ENCODE results near the gene ELF4.
"Not testable (repeated sequence)": the region's sequence is repeated elsewhere in the genome, so short reads cannot be mapped to it uniquely, and the experiment has no call there.

Gene ELF4

DNA sequence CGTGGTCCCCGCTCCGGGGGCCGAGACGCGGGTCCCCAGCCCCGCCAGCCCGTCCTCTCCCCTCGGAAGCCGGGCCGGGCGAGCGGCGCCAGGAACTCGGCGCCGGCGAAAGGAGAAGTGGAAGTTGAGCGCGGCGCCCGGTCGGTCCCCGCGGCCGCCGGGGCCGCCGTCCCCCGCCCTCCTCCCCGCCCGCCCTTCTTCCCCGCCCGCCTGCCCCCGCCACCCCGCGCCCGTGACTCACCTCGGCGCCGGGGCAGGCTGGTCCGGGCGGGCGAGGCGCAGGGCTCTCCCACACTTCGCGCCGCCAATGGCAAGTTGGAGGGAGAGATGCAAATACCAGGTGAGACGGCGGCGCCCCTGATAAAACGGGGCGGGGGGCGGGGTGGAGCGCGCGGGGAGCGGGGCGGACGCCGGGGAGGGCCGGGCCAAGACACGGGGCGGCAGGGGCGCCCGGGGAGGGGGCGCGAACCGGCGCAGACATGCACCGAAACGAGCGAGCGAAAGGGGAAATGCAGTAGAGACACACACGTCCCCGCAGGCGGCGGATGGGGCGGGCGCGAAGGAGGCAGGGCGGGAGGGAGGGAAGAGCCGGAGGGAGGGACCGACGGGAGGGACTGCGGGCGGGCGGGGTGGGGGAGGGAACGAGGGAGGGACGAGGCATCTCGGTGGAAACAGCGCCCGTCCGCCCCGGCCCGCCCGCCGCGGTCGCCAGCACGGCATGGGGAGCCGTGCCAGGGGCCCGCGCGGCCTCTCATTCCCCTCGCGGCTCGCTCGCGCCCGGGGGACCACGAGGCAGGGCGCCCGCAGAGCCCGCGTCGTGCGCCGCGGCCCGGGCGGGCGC is at the start of gene ELF4:
TSS of gene ELF4 (minus strand) at position 119 of the 841 bp plus-strand sequence. CDS start 29,167 bp downstream, outside the sequence.
- DNase-seq: peak; percentile 18

DNA sequence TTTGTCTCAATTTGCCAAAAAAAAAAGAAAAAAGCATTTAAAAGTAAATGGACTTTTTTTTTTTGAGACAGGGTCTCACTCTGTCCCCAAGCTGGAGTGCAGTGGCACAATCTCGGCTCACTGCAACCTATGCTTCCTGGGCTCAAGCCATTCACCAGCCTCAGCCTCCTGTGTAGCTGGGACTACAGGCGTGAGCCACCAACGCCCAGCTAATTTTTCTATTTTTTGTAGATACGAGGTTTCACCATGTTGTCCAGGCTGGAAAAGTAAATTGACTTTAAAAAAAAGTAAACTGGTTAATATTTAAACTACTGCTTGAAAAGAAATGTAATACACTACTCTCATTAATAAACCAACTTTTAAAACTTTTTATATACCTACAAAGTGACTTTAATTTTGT is 49.5 kb upstream of the ELF4 start:
- DNase-seq: no peak

DNA sequence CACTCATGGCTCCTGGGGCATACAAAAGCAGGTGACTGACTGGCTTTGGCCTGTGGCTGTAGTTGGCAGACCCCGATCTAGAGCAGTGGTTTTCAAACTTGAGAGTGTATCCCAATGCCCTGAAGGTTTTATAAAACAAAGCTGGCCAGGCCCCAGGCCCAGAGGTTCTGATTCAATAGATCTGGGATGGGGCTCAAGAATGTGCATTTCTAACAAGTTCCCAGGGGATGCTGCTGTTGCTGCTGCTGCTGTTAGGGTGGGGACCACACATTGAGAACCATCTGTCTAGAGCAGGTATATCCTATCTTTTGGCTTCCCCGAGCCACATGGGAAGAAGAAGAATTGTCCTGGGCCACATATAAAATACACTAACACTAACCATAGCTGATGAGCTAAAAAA is 48.0 kb upstream of the ELF4 start:
- DNase-seq: no peak

DNA sequence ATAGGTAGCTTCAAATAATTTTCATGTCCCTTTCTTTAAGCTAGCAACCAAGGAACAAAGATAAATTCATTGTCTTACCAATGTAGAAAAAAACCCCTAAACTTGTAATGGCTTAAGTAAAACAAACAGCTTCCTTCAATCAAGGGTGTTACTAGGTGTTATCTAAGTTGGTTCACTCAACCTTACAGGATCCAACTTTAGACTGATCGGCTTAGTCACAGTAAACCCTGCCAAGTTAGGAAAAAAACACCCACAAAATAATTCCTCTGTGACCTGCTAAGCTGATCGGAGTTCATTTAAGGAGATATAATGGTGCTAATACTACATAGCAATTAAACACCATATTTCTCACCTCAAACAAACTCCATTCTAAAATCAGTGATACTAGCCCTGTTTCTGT is 45.3 kb upstream of the ELF4 start:
- no peak for DNase-seq

DNA sequence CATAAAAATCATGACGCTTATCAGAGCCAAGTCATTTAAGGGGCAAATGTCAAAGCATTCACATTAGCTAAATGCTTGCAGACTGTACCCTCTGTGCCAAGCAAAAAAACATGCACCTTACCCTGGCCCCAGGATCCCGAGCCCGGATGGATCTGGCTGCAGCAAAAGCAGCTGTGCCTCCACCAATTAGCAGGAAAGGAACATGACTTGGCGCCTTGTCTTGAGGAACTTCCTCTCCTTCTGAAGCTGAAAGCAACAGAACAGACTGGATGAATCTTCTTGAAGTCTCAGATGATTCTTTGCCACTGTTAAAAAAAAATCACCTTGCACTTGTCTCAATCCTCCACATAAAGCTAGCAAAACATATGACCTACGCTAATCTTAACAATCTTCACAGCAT is 37.3 kb upstream of the ELF4 start:
- DNase-seq: no peak

DNA sequence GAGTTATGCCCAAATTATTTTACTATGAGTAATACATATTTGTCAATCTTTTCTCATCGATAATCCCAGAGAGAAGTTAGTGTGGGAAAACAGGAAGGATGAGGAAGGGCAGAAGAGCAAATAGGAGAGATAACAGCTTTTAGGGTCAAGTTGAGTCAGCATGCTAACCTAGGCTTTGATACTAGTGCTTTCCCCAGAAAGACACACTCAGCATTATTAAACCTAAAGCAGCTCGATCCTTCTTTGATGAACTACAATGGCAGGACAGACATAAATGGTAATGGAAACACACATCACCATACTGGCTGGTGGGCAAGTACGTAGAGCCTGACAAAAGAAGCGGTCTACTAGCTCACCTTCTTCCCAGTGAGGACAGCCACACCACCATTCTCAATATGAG is 34.8 kb upstream of the ELF4 start:
- DNase-seq: no peak

DNA sequence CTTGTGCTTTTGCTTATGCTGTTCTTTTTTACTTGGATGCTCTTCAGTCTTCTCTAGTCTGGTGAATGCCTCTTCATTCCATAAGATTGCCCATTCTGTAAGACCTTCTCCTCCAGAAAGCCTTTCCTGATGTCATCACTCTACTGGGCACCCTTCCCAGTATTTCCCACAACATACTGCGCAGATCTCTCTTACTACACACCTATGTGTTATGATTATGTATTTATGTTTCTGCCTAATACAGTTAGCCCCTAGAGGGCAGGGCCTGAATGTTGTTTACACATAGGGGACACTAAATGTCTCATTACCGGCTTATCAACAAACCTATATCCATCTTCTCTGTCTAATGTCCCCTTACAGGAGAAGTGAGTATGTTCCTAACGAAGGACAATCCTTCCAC is 34.2 kb upstream of the ELF4 start:
- no peak for DNase-seq

DNA sequence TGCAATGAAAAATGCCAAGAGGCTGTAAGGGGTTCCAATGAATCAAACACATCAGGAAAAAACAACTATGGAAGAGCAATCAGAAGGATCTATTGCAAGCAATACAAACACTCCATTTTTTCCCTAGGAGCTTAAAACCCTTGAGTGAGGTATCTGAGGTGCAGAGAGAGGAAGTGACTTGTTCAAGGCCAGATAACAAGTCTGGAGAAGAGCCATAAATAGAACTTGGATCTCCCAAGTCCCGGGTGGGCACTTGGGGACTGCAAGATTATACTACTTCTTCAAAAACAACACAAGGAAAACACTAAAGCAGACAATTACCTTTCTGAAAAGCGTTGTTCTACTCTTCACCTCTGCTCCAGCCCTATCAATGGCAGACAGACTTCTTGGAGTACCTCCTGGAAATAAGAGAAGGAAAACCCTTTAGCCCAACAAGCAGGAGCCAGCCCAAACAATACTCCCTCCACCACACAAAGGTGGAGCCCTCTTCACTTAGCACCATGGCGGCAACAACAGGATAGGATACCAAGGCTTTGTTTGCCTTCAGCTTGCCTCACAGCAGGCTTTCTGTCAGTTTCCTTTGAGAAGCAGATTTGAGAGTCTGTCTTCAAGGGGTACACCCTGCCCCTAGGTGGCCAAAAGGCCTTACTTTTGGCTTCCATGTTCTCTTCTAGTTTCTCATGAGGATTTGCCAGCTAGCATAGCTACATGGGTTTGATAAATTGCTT is 29.3 kb upstream of the ELF4 start:
- DNase-seq: no peak

DNA sequence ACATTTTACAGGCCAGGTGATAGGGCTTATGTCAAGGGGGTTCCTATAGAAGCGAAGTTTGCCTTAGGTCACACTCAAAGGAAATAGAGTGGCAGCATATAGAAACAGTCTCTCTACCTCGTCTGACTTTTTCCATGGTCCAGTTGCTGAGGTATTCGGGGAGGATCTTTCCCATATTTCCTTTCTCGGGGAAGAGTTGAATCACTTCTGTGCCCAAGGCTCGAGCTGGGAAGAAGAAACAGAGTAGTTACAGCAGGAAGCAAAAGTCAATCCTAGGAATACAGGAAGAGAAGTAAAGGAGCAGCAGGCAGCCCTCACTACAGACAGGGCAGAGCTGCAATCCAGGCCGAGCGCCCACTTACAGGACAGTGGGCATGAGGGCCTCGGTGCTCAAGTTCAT is 26.7 kb upstream of the ELF4 start:
- DNase-seq: no peak

DNA sequence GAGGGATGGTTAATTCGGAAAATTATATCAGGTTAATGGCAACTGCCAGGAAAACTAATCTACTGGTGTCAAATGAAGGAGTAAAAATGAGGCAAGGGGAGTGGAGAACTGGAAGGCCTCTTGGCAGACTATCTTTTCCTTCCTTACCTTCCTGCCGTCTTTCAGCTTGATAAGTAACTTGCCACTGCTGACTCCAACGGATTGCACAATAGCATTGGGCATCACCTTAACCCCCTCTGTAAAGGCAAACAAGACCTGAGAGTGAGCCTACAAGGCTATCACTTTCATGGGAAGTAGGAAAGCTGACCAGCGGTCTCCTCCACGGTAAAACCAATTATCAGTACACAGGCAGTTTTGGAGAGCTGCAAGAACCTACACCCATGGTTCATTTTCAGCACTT is 26.2 kb upstream of the ELF4 start:
- DNase-seq: no peak

DNA sequence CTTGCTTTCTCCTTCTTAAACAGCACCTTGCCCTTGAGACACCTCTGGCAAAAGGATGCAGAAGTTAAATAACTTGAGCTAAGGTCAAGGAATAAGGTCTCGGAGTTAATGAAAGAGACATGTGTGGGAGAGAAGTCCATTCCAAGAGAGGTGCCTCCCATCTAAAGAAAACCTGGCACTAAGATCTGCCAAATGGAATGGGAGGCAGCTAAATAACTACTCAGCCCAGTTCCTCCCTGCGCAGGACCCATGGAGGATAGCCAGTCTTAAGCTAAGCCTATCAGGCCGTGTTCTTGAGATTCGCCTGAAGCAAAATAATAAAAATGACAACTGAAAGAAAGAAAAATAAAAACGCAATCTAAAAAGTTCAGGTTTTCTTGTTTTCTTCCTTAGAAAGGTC is 20.7 kb upstream of the ELF4 start:
- no peak for DNase-seq

DNA sequence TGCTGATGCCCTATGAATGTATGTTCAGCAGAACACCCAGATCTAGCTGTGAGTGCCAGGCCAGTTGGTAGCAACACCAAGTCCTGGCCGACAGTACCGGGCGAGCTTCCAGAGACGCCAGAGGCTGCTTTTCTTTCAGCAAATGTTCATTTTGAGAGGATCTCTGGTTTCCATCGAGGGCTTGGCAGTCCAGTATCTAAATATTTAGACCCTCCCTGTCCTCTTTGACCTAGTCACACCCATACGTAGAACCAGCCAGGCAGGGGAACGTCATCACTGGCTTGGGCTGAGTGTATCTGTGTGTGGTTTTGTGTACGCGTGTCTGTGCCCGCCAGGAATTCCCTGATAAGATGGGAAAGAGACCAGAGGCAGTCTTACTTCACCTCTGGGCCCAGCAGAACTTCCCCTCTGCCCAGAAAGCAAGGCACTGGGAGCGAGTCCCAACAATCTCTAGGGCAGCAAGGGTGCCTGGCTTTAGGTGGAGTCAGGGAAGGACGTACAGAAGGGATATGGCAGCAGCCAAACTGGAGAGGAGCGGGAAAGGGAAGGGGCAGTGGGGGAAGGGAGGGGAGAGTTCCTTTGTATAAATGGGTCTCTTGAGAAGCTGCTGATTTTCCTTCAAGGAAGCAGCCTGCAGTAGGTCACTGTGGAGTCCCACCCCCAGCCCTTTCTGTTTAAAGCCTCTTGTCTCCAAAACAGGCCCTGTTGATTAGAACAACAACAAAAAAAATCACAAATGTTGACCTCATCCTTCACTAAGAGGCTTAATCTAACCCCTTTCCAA is 15.0 kb upstream of the ELF4 start:
- DNase-seq: no peak

DNA sequence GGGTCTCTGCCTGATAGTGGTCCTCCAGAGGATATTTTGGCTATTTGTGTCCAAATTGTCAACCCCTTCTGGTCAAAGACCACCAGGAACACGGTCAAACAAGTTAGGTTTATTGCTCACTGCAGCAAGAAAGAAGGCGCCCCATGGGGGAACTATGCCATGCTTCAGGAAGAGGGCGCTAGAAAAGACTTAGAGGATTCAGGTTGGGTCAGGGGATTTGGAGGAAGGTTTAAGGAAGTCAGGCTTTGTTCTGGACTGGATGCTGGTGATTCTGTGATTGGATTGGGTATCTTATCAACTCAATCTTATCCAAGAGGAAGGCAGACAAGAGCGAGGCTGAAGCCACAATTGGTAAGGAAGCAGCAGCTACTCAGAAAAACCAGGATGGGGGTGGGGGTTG is 14.3 kb upstream of the ELF4 start:
- no peak for DNase-seq

DNA sequence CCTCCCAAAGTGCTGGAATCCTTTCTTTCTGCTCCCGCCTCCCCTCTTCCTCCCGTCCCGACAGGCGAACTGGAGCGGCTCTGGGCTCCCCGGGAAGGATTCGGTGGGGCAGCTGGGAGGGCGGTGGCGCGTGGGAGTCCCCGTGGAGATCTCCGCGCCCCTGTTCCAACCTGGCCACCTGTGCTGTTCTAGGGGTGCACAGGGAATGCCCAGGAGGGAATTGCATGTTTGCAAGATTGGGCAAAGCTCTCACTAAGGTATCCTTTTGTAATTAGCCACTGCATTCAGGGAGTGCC is 11.2 kb upstream of the ELF4 start:
- DNase-seq: no peak

DNA sequence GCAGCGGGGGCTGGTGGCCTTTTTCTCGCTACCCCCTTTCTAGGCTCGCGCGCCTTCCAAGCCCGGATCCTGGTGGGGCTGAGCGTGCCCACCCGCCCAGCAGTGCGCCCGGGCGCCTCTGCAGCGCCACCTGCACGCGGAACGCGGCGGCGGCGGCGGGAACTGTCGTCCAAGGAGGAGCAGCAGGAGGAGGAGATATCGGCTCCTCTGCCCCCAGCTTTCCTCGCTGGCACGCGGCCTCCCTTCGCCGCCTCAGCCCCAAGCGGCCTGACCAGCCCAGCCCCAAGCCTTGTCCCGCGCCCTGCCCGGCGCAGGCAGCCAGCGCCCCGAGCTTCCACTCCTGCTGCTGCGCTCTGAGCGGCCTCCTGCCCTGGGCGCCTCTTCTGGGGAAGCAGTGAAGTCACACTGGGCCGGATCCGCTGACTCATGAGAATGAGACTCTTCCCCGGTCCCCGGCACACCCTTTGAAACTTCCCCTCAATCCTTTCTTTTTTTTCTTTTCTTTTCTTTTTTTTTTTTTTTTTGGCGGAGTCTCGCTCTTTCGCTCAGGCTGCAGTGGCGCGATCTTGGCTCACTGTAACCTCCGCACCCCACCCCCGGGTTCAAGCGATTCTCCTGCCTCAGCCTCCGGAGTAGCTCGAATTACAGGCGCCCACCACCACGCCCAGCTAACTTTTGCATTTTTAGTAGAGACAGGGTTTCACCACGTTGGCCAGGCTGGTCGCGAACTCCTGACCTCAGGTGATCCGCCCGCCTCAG is 10.6 kb upstream of the ELF4 start:
- DNase-seq: no peak

DNA sequence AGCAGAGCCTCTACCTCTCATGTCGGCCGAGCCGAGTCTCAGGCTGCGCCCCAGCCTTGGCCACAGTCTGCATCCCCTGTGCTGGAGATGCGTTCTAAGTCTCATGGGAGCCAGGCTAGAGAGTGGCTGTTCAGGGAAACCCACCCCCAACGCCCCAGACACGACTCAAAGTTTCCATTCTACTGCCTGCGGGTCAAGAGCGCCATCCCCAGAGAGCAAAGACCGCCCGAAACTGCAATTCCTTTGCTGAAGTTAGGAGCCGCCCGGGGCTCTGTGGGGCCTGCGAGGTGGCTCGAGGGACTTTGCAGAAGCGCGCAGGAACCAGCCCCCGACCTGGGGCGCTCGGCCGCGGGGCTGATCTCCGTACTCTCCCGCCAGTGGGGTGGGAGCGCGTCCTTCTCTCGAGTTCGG is 10.0 kb upstream of the ELF4 start:
- no peak for DNase-seq

DNA sequence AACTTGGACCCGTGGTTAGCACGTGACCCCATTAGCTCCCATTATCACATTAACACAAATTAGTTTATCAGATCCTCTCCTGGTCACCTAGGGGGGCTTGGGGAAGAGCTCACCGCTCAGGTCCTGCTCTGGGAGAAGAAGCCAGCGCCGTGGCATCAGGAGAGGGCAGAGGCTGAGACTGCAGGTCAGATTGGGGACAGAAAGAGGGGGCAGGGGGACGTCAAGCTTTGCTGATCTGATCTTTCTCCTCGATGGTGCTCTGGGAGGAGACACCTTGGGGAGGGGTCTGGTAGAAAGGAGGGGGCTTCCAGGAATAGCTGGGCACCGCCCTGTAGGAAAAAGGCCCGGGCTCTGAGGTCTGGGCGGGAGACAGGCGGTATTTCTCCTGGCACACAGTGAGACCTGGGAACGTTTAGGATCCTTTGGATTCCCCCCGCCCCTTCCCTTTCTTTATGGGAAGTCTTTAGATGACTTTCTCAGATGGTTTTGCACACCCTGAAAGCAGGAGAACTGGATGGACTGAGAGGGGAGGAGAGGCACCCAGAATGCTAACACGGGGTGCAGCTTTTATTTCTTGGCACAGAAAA is 9.1 kb upstream of the ELF4 start:
- no peak for DNase-seq

DNA sequence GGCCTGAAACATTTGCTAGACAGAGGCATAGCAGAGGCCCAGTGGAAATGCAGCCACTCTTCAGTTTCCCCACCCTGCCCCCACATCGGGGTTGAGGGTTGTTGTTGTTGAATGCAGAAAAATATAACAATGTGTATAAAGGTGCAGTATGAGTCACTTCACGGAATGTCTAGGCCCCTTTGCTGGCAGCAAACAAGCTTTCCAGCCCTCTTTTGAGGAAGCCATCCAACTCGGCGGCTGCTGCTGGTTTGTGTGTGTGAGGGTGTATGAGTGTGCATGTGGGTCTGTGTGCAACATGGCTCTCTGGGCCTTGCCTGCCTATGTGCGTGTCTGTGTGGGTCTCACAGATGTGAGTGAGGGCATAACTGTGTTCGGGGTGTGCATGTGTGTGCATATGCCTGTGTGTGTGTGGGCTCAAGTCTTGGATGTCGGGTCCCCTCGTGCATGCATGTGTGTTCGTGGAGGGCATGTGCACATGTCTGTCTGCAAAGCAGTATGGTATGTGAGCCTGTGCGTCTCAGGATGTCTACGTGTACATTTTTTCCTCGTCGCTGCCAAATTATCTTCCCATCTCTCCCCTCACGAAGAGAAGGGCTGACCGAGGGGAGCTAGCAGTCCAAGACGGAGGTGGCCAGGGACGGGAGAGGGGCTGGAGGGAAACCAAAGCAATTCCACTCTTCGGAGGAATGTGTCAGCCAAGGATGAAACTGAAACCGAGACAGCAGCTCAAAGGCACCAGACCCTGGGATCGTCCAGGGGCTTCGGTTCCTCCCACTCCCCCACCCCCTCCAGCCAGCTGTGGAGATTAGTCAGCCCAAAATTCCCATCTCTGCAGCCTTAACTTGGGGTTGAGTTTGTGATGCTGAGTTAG is 8.4 kb upstream of the ELF4 start:
- DNase-seq: no peak

DNA sequence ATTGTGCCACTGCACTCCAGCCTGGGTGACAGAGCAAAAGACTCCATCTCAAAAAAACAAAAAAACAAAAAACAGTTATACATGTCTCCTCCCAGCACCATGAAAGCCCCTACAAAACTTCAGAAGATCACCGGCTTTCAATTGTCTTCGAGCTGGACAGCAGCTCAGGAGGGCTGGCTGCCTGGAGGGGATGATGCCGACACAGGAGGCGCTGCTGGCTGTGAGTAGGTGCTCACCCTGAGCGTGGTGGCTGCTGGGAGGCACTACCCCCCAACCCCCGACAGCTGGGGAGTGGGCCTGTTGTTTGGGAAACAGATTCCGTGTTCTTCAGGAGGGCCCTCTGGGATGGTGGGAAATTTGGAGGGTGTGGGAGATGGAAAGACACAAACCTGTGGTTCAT is 6.9 kb upstream of the ELF4 start:
- no peak for DNase-seq

DNA sequence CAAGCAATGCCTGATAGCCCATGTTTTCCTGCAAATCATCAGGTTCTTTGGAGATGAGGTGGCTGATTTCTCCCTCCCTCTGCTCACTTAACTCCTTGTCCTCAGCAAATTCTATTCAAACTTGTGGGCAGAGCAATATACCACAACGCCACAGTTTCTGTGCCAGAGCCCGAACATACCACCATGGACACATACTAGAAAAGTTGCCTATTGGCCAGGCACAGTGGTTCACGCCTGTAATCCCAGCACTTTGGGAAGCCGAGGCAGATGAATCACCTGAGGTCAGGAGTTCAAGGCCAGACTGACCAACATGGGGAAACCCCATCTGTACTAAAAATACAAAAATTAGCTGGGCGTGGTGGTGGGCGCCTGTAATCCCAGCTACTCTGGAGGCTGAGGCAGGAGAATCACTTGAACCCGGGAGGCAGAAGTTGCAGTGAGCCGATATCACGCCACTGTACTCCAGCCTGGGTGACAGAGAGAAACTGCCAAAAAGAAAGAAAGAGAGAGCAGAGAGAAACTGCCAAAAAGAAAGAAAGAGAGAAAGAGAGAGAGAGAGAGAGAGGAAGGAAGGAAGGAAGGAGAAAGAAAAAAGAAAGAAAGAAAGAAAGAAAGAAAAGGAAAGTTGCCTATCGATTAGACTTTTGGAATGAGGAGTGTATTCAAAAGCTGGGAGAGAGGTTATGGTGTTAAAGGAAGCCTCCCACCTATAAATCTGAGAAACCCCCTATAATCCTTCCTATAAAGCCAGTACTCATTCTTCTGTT is 5.0 kb upstream of the ELF4 start:
- DNase-seq: not testable (repeated sequence)

DNA sequence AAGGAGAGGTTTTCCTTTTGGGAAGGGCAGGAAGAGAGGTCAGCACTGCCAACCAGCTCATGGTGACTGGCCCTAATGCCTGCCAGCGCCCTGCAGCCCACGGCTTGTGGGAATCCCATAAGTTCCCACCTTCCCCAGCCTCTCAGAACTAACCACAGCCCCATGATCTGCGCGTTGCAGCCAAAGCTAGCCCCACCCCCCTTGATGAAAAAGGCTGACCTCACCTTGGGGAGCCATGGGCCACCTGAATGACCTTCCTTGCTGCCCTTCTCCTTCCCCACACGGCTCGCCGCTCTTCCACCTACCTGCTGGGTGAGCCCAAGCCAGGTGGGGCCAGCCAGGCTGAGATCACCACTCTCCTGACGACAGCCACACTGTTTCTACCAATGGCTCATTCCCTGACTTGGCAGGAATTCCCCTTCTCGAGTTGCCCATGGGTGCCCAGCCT is 3.9 kb upstream of the ELF4 start:
- DNase-seq: no peak
